Measurements from ENCODE around the gene TGFBR2.
A peak's percentile ranks its signal among the peaks of the same experiment; 100 is the strongest.

TGFBR2 gene

GRCh38 chr3:30659270-30660130 is 53.1 kb downstream of the TGFBR2 start:
- no peak for DNase-seq

- no peak for DNase-seq
These were observed 53.7 kb downstream of the TGFBR2 start for GRCh38 chr3:30660136-30660535.

GRCh38 chr3:30660656-30661055 is 54.3 kb downstream of the TGFBR2 start:
- no peak for DNase-seq

GRCh38 chr3:30661098-30661873 is 54.9 kb downstream of the TGFBR2 start:
- DNase-seq, result no peak

GRCh38 chr3:30662836-30663235 is 56.4 kb downstream of the TGFBR2 start:
- DNase-seq, result no peak

- no peak for DNase-seq
These were observed 57.3 kb downstream of the TGFBR2 start for GRCh38 chr3:30663533-30664241.

GRCh38 chr3:30664459-30664858 is 58.1 kb downstream of the TGFBR2 start:
- DNase-seq, result no peak

GRCh38 chr3:30664884-30665283 is 58.5 kb downstream of the TGFBR2 start:
- DNase-seq, result no peak

- DNase-seq, result no peak
These were observed 59.1 kb downstream of the TGFBR2 start for GRCh38 chr3:30665539-30665938.

- DNase-seq, result no peak
These were observed 60.3 kb downstream of the TGFBR2 start for GRCh38 chr3:30666572-30667279.

- peak; percentile 2 for DNase-seq
These were observed 60.9 kb downstream of the TGFBR2 start for GRCh38 chr3:30667280-30667651.

GRCh38 chr3:30668051-30668609 is 61.7 kb downstream of the TGFBR2 start:
- DNase-seq, result no peak

- peak; percentile 70 for DNase-seq
These were observed 63.0 kb downstream of the TGFBR2 start for GRCh38 chr3:30669360-30669934.

- no peak for DNase-seq
These were observed 63.9 kb downstream of the TGFBR2 start for GRCh38 chr3:30670292-30670691.

- DNase-seq, result no peak
These were observed 65.3 kb downstream of the TGFBR2 start for GRCh38 chr3:30671527-30672286.

GRCh38 chr3:30672287-30672735 is 65.9 kb downstream of the TGFBR2 start:
- no peak for DNase-seq

GRCh38 chr3:30672959-30673358 is 66.6 kb downstream of the TGFBR2 start:
- DNase-seq, result no peak

GRCh38 chr3:30673425-30674341 is 67.3 kb downstream of the TGFBR2 start:
- DNase-seq, result no peak

GRCh38 chr3:30675006-30675405 is 68.6 kb downstream of the TGFBR2 start:
- no peak for DNase-seq

GRCh38 chr3:30675774-30676173 is 69.4 kb downstream of the TGFBR2 start:
- no peak for DNase-seq
